ENCODE measurements around the gene SPNS2.

DNA sequence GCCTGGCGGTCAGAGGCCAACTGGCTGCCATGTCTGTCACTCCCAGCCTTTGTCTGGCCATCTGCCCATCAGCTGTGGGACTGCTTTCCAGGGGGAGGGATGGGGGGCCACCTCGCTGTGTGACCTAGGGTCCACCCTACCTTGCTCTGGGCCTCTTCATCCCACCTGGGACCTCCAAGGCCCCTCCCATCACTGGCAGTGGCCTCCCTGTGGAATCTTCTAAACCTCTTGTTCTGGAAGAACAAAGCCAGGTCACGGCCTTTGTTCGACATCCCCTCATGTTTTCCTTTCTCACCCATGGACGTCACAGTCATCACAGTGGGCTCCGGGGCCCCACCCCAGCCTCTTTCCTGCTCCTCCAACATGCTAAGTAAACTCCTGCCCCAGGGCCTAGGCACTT is 24.0 kb downstream of the SPNS2 start:
- no peak for TF ChIP-seq POLR2A (IDR thresholded peaks at IDR 0.05; ENCODE audit: control extremely low read depth in 1 of 2, low read depth in 2 of 2, low read length in 2 of 2)
- TF ChIP-seq CEBPB (IDR thresholded peaks at IDR 0.05; ENCODE audit: low read depth, low read length): no peak
